NCI-H82 (cell line): ENCODE results near the gene HNRNPCL4.
"Not testable (repeated sequence)": the region's sequence is repeated elsewhere in the genome, so short reads cannot be mapped to it uniquely, and the experiment has no call there.

ENCODE experiments used
- DNase-seq: peaks from one replicate; lab custom pipeline; 2025; lab: John Stamatoyannopoulos, UW

The HNRNPCL4 gene

GRCh38 chr1:13165531-13165930 is at the start of gene HNRNPCL4:
Gene HNRNPCL4 (minus strand): TSS chr1:13165631. CDS start chr1:13165467, 164 bp downstream.
- DNase-seq, result not testable (repeated sequence)

GRCh38 chr1:13208712-13209111 is 43.3 kb upstream of the HNRNPCL4 start:
- not testable (repeated sequence) for DNase-seq

GRCh38 chr1:13201309-13201708 is 35.9 kb upstream of the HNRNPCL4 start, which contains the start of gene PRAMEF13:
Gene PRAMEF13 (minus strand): TSS chr1:13201409. CDS start chr1:13199589, 1,820 bp downstream.
- DNase-seq, result not testable (repeated sequence)

- not testable (repeated sequence) for DNase-seq
These were observed 6.1 kb upstream of the HNRNPCL4 start, which contains the start of gene PRAMEF9 for GRCh38 chr1:13171548-13171947. Gene PRAMEF9 (plus strand): TSS chr1:13171848. CDS start chr1:13175281, 3,433 bp downstream.

GRCh38 chr1:13155909-13156308 is 9.5 kb downstream of the HNRNPCL4 start, which contains the start of gene PRAMEF26:
Gene PRAMEF26 (minus strand): TSS chr1:13156009. CDS start chr1:13153095, 2,914 bp downstream.
- DNase-seq, result not testable (repeated sequence)

GRCh38 chr1:13116754-13117153 is 48.7 kb downstream of the HNRNPCL4 start, which contains the start of gene HNRNPCL2:
Gene HNRNPCL2 (minus strand): TSS chr1:13116854. CDS start chr1:13116400, 454 bp downstream.
- DNase-seq, result not testable (repeated sequence)
